OCI-LY3 (cell line): ENCODE results near the gene MCM5.

ENCODE experiments used
- EZH2phosphoT487 ChIP-seq: fragments of 200-600 bp; shearing (Covaris generic); IDR thresholded peaks from 2 replicates; pipeline ENCODE4 v1.6.1; 2018; ENCODE audit warnings: antibody characterized with exemption, mixed run types, low read depth
- TF ChIP-seq, protein P1 (sequence below): fragments of 200-600, 300-600 bp; sonication (generic); IDR thresholded peaks from 2 replicates; pipeline ENCODE4 v1.5.1; 2014; ENCODE audit warnings: antibody characterized with exemption, low read length, low read depth

DNA sequence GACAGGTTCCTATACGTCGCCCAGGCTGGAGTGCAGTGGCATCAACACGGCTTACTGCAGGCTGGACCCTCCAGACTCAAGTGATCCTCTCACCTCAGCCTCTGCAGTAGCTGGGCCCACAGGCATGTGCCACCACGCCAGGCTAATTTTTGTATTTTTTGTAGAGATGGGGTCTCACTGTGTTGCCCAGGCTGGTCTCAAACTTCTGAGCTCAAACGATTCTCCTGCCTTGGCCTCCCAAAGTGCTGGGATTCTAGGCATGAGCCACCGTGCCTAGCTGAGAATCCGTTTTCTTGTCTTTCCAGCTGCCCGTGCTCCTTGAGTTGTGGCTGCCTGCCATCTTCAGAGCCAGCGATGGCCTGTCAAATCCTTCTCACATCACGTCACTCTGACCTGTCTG, 56.8 kb downstream of the MCM5 start:
- TF ChIP-seq, protein P1, sequence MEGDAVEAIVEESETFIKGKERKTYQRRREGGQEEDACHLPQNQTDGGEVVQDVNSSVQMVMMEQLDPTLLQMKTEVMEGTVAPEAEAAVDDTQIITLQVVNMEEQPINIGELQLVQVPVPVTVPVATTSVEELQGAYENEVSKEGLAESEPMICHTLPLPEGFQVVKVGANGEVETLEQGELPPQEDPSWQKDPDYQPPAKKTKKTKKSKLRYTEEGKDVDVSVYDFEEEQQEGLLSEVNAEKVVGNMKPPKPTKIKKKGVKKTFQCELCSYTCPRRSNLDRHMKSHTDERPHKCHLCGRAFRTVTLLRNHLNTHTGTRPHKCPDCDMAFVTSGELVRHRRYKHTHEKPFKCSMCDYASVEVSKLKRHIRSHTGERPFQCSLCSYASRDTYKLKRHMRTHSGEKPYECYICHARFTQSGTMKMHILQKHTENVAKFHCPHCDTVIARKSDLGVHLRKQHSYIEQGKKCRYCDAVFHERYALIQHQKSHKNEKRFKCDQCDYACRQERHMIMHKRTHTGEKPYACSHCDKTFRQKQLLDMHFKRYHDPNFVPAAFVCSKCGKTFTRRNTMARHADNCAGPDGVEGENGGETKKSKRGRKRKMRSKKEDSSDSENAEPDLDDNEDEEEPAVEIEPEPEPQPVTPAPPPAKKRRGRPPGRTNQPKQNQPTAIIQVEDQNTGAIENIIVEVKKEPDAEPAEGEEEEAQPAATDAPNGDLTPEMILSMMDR = no peak
- TF ChIP-seq EZH2phosphoT487 = no peak
